CD4-positive, alpha-beta T cell treated with Interleukin-12 subunit alpha and Interleukin-12 subunit beta, for 1 hour (primary cell): Measurements from ENCODE around the gene ZNF608.

ENCODE experiments used
- DNase-seq: peaks from one replicate; pipeline ENCODE4 v3.0.0-alpha.2; 2020

The ZNF608 gene

GRCh38 chr5:124745928-124746915 is at the start of gene ZNF608:
TSS of gene ZNF608 (minus strand) at chr5:124746639. CDS start at chr5:124744989, 1,650 bp downstream.
- no peak for DNase-seq

- no peak for DNase-seq
Observed at GRCh38 chr5:124795829-124796228, 49.4 kb upstream of the ZNF608 start.

- no peak for DNase-seq
Observed at GRCh38 chr5:124790895-124791732, 44.7 kb upstream of the ZNF608 start.

GRCh38 chr5:124790301-124790894 is 44.0 kb upstream of the ZNF608 start:
- no peak for DNase-seq

GRCh38 chr5:124789104-124789605 is 42.7 kb upstream of the ZNF608 start:
- DNase-seq = no peak

- DNase-seq = no peak
Observed at GRCh38 chr5:124783794-124784193, 37.4 kb upstream of the ZNF608 start.

- no peak for DNase-seq
Observed at GRCh38 chr5:124783285-124783684, 36.8 kb upstream of the ZNF608 start.

GRCh38 chr5:124782262-124782661 is 35.8 kb upstream of the ZNF608 start:
- no peak for DNase-seq

GRCh38 chr5:124780011-124780410 is 33.6 kb upstream of the ZNF608 start:
- DNase-seq = no peak

- DNase-seq = no peak
Observed at GRCh38 chr5:124773315-124774311, 27.2 kb upstream of the ZNF608 start.

- no peak for DNase-seq
Observed at GRCh38 chr5:124772457-124773200, 26.2 kb upstream of the ZNF608 start.

GRCh38 chr5:124771761-124772160 is 25.3 kb upstream of the ZNF608 start:
- no peak for DNase-seq

GRCh38 chr5:124764992-124765611 is 18.7 kb upstream of the ZNF608 start:
- DNase-seq = no peak

GRCh38 chr5:124764585-124764984 is 18.1 kb upstream of the ZNF608 start:
- DNase-seq = no peak

- no peak for DNase-seq
Observed at GRCh38 chr5:124761010-124761409, 14.6 kb upstream of the ZNF608 start.

- no peak for DNase-seq
Observed at GRCh38 chr5:124760608-124761007, 14.2 kb upstream of the ZNF608 start.

GRCh38 chr5:124755565-124755964 is 9.1 kb upstream of the ZNF608 start:
- DNase-seq = no peak

GRCh38 chr5:124755041-124755440 is 8.6 kb upstream of the ZNF608 start:
- DNase-seq = no peak

GRCh38 chr5:124754206-124754927 is 7.9 kb upstream of the ZNF608 start:
- no peak for DNase-seq
